HEK293 (cell line): Measurements from ENCODE around the gene EXO5.
A peak's percentile ranks its signal among the peaks of the same experiment; 100 is the strongest.

Experiments
- CTCF ChIA-PET: fragments of 350-600 bp; formaldehyde crosslinking; extraction: SDS; loops from one replicate; lab custom pipeline; 2021; ENCODE audit warnings: antibody characterized with exemption; lab: Yijun Ruan, JAX
- POLR2A ChIA-PET: fragments of 300-600 bp; formaldehyde crosslinking; extraction: SDS; loops from one replicate; lab custom pipeline; 2020; ENCODE audit warnings: antibody characterized with exemption, inconsistent platforms; lab: Yijun Ruan, JAX
- H3K27ac ChIP-seq: fragments of 200-500 bp; sonication (Bioruptor generic); 2 replicates; pipeline ENCODE4 v1.5.1; 2014; ENCODE audit warnings: low read depth, low read length, control low read depth, inconsistent platforms; ENCODE audit errors: extremely low read depth
- H3K36me3 ChIP-seq, 2 experiments: fragments of 200-500 bp in 1 of 2; sonication (Bioruptor generic) in 1 of 2; 1 replicate in 1 of 2; 2 replicates in 1 of 2; pipeline ENCODE4 v1.5.1; 2014 to 2017; ENCODE audit warnings: inconsistent platforms in 2 of 2, low read length in 2 of 2; ENCODE audit not compliant: control insufficient read depth in 2 of 2, insufficient read depth in 1 of 2
- H3K4me1 ChIP-seq: fragments of 200-500 bp; sonication (Bioruptor generic); 2 replicates; pipeline ENCODE4 v1.5.1; 2014; ENCODE audit warnings: mild to moderate bottlenecking, low read length, inconsistent platforms; ENCODE audit not compliant: control insufficient read depth, insufficient read depth
- H3K4me3 ChIP-seq: 2 replicates; pipeline ENCODE4 v1.5.1; 2011; ENCODE audit warnings: low read depth, mild to moderate bottlenecking, control low read depth, low read length, moderate library complexity
- H3K9me3 ChIP-seq: fragments of 200-500 bp; sonication (Bioruptor generic); 2 replicates; pipeline ENCODE4 v1.5.1; 2014; ENCODE audit warnings: low read depth, low read length, inconsistent platforms; ENCODE audit not compliant: control insufficient read depth, insufficient read depth
- GLI2 ChIP-seq: fragments of 450-650 bp; formaldehyde crosslinking; IDR thresholded peaks from 2 replicates; pipeline ENCODE4; 2017; ENCODE audit warnings: missing biosample characterization, missing genetic modification characterization, low read depth, borderline replicate concordance
- IKZF3 ChIP-seq: fragments of 450-650 bp; IDR thresholded peaks from 2 replicates; pipeline ENCODE4 v1.5.0; 2018; ENCODE audit warnings: missing biosample characterization, mild to moderate bottlenecking, missing genetic modification characterization, moderate library complexity
- OVOL3 ChIP-seq: fragments of 450-650 bp; formaldehyde crosslinking; IDR thresholded peaks from 2 replicates; pipeline ENCODE4 v1.5.1; 2016; ENCODE audit warnings: missing biosample characterization, missing genetic modification characterization
- SETDB1 ChIP-seq: IDR thresholded peaks from one replicate; pipeline ENCODE4 v1.6.1; 2017; ENCODE audit warnings: mild to moderate bottlenecking, low read length, moderate library complexity, mixed read lengths; ENCODE audit not compliant: insufficient read length
- SP2 ChIP-seq: fragments of 450-650 bp; formaldehyde crosslinking; IDR thresholded peaks from 2 replicates; pipeline ENCODE4 v1.5.1; 2016; ENCODE audit warnings: missing biosample characterization, missing genetic modification characterization
- ZBTB7A ChIP-seq: fragments of 450-650 bp; formaldehyde crosslinking; IDR thresholded peaks from 2 replicates; pipeline ENCODE4 v1.5.1; 2016; ENCODE audit warnings: low read depth, missing biosample characterization, missing genetic modification characterization
- ZNF23 ChIP-seq: fragments of 450-650 bp; formaldehyde crosslinking; IDR thresholded peaks from 2 replicates; pipeline ENCODE4 v1.5.1; 2016; ENCODE audit warnings: missing biosample characterization, missing genetic modification characterization, borderline replicate concordance
- ZNF248 ChIP-seq: fragments of 450-650 bp; formaldehyde crosslinking; IDR thresholded peaks from 2 replicates; pipeline ENCODE4 v1.5.1; 2017; ENCODE audit warnings: missing biosample characterization, missing genetic modification characterization
- ZNF423 ChIP-seq: fragments of 450-650 bp; formaldehyde crosslinking; IDR thresholded peaks from 2 replicates; pipeline ENCODE4 v1.5.1; 2016; ENCODE audit warnings: missing biosample characterization, missing genetic modification characterization
- ZNF549 ChIP-seq: fragments of 450-650 bp; IDR thresholded peaks from 2 replicates; pipeline ENCODE4 v1.5.1; 2018; ENCODE audit warnings: missing biosample characterization, missing genetic modification characterization, mild to moderate bottlenecking, inconsistent platforms, moderate library complexity
- ZNF626 ChIP-seq: fragments of 450-650 bp; sonication (Bioruptor Pico); formaldehyde crosslinking; IDR thresholded peaks from 2 replicates; pipeline ENCODE4 v1.5.1; 2018; ENCODE audit warnings: missing biosample characterization, missing genetic modification characterization, inconsistent platforms
- ZNF654 ChIP-seq: fragments of 450-650 bp; formaldehyde crosslinking; IDR thresholded peaks from 2 replicates; pipeline ENCODE4 v1.5.1; 2016; ENCODE audit warnings: low read depth, missing biosample characterization, missing genetic modification characterization
- ZNF664 ChIP-seq: fragments of 450-650 bp; formaldehyde crosslinking; IDR thresholded peaks from 2 replicates; pipeline ENCODE4 v1.5.1; 2016; ENCODE audit warnings: missing biosample characterization, missing genetic modification characterization
- ZNF707 ChIP-seq: fragments of 450-650 bp; formaldehyde crosslinking; IDR thresholded peaks from 2 replicates; pipeline ENCODE4 v1.5.1; 2016; ENCODE audit warnings: missing biosample characterization, missing genetic modification characterization
- TF ChIP-seq, protein P1 (sequence below): fragments of 450-650 bp; formaldehyde crosslinking; IDR thresholded peaks from 2 replicates; pipeline ENCODE4 v1.5.1; 2016; ENCODE audit warnings: missing biosample characterization, missing genetic modification characterization
- TF ChIP-seq, protein P2 (sequence below): fragments of 450-650 bp; formaldehyde crosslinking; IDR thresholded peaks from 2 replicates; pipeline ENCODE4 v1.5.1; 2016; ENCODE audit warnings: missing biosample characterization, missing genetic modification characterization
- TF ChIP-seq, protein P3 (sequence below): fragments of 450-650 bp; formaldehyde crosslinking; optimal IDR thresholded peaks from 2 replicates; pipeline ENCODE3; 2016; ENCODE audit warnings: missing biosample characterization, mild to moderate bottlenecking, missing genetic modification characterization
- TF ChIP-seq, protein P4 (sequence below): fragments of 450-650 bp; formaldehyde crosslinking; IDR thresholded peaks from 2 replicates; pipeline ENCODE4 v1.5.1; 2016; ENCODE audit warnings: missing biosample characterization, missing genetic modification characterization
- TF ChIP-seq, protein P5 (sequence below): fragments of 450-650 bp; formaldehyde crosslinking; IDR thresholded peaks from 2 replicates; pipeline ENCODE4 v1.5.1; 2016; ENCODE audit warnings: missing biosample characterization, missing genetic modification characterization
- TF ChIP-seq, protein P6 (sequence below): fragments of 450-650 bp; formaldehyde crosslinking; IDR thresholded peaks from 2 replicates; pipeline ENCODE4 v1.5.1; 2016; ENCODE audit warnings: missing biosample characterization, missing genetic modification characterization

Gene EXO5

DNA sequence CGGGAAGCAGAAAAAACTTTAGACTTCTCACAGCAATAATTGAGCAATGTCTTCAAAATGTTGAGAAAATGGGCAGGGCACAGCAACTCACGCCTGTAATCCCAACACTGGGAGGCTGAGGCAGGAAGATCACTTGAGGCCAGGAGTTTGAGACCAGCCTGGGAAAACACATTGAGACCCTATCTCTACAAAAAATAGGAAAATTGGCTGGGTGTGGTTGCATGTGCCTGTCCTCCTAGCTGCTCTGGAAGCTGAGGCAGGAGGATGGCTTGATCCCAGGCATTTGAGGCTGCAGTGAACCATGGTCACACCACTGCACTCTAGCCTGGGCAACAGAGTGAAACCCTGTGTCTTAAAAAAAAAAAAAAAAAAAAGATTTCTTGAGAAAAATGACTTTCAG, 39.2 kb upstream of the EXO5 start:
- POLR2A ChIA-PET = no interaction called here

DNA sequence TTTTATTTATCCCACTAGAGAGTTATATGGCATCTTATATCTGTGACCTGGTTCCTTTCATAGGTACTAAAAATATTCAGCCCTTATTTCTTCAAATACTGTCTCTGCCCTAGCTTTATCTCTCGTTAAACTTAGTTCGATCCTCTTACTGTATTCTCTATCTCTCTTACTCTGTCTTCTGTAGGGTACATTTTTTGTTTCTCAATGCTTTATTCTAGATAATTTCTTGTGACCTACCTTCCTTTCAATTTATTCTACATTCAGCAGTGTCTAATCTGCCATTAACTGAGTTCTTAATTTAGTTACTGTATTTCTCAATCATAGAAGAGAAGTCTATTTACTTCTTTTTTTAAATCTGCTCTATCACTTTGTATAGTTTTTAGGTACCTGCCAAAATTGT, 33.3 kb upstream of the EXO5 start:
- POLR2A ChIA-PET = no interaction called here
- no peaks in the 10 kb centered on the region for H3K4me1 ChIP-seq
- H3K4me3 ChIP-seq = no peak overlapping the region
- H3K27ac ChIP-seq = no peak overlapping the region
- no peaks in the 10 kb centered on the region for H3K9me3 ChIP-seq
- TF ChIP-seq ZNF626 (tag by site-specific recombination) (0 out of 2 replicates have a peak, but pooled peaks have one; percentile 75), ZNF707 (no peak), ZNF654 (tag by site-specific recombination) (no peak), ZNF664 (peak; percentile 38; the same call in 1 of the 2 replicates), SETDB1 (peak; percentile 94)
- TF ChIP-seq, protein P1, sequence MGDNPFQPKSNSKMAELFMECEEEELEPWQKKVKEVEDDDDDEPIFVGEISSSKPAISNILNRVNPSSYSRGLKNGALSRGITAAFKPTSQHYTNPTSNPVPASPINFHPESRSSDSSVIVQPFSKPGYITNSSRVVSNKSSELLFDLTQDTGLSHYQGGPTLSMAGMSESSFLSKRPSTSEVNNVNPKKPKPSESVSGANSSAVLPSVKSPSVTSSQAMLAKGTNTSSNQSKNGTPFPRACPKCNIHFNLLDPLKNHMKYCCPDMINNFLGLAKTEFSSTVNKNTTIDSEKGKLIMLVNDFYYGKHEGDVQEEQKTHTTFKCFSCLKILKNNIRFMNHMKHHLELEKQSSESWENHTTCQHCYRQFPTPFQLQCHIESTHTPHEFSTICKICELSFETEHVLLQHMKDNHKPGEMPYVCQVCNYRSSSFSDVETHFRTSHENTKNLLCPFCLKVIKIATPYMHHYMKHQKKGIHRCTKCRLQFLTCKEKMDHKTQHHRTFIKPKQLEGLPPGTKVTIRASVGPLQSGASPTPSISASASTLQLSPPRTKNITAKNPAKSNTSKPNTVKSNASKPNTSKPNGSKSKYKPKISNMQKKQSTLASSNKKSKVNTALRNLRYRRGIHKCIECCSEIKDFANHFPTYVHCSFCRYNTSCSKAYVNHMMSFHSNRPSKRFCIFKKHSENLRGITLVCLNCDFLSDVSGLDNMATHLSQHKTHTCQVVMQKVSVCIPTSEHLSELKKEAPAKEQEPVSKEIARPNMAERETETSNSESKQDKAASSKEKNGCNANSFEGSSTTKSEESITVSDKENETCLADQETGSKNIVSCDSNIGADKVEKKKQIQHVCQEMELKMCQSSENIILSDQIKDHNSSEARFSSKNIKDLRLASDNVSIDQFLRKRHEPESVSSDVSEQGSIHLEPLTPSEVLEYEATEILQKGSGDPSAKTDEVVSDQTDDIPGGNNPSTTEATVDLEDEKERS (tag by site-specific recombination) = peak; percentile 66; the same call in 1 of the 2 replicates
- TF ChIP-seq, protein P2, sequence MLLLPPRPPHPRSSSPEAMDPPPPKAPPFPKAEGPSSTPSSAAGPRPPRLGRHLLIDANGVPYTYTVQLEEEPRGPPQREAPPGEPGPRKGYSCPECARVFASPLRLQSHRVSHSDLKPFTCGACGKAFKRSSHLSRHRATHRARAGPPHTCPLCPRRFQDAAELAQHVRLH (tag by site-specific recombination) = 0 out of 2 replicates have a peak, but pooled peaks have one; percentile 34
- CTCF ChIA-PET = interaction anchor here (0.7 kb wide), 1 partner anchor 16 kb away, joined by 5 read pairs; no protein-coding TSS in a partner anchor
- H3K36me3 ChIP-seq = peaks cover 0 to 13% of the 10 kb centered on the region in 2 experiments; a peak in 1 of 3 replicates

More for the DNA sequence above, 39.2 kb upstream of the EXO5 start:
- no peaks in the 10 kb centered on the region for H3K36me3 ChIP-seq
- H3K4me1 ChIP-seq = no peaks in the 10 kb centered on the region
- H3K27ac ChIP-seq = no peak overlapping the region
- H3K4me3 ChIP-seq = no peak overlapping the region
- H3K9me3 ChIP-seq = no peaks in the 10 kb centered on the region; the same call in 1 of the 2 replicates
- CTCF ChIA-PET = no interaction called here
- no peak for TF ChIP-seq IKZF3 (tag by site-specific recombination)
- TF ChIP-seq, protein P3, sequence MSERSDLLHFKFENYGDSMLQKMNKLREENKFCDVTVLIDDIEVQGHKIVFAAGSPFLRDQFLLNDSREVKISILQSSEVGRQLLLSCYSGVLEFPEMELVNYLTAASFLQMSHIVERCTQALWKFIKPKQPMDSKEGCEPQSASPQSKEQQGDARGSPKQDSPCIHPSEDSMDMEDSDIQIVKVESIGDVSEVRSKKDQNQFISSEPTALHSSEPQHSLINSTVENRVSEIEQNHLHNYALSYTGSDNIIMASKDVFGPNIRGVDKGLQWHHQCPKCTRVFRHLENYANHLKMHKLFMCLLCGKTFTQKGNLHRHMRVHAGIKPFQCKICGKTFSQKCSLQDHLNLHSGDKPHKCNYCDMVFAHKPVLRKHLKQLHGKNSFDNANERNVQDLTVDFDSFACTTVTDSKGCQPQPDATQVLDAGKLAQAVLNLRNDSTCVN = no peak
- TF ChIP-seq, protein P4, sequence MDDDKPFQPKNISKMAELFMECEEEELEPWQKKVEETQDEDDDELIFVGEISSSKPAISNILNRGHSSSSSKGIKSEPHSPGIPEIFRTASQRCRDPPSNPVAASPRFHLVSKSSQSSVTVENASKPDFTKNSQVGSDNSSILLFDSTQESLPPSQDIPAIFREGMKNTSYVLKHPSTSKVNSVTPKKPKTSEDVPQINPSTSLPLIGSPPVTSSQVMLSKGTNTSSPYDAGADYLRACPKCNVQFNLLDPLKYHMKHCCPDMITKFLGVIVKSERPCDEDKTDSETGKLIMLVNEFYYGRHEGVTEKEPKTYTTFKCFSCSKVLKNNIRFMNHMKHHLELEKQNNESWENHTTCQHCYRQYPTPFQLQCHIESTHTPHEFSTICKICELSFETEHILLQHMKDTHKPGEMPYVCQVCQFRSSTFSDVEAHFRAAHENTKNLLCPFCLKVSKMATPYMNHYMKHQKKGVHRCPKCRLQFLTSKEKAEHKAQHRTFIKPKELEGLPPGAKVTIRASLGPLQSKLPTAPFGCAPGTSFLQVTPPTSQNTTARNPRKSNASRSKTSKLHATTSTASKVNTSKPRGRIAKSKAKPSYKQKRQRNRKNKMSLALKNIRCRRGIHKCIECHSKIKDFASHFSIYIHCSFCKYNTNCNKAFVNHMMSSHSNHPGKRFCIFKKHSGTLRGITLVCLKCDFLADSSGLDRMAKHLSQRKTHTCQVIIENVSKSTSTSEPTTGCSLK (tag by site-specific recombination) = no peak
- no peak for TF ChIP-seq ZNF549
- no peak for TF ChIP-seq OVOL3 (tag by site-specific recombination)

DNA sequence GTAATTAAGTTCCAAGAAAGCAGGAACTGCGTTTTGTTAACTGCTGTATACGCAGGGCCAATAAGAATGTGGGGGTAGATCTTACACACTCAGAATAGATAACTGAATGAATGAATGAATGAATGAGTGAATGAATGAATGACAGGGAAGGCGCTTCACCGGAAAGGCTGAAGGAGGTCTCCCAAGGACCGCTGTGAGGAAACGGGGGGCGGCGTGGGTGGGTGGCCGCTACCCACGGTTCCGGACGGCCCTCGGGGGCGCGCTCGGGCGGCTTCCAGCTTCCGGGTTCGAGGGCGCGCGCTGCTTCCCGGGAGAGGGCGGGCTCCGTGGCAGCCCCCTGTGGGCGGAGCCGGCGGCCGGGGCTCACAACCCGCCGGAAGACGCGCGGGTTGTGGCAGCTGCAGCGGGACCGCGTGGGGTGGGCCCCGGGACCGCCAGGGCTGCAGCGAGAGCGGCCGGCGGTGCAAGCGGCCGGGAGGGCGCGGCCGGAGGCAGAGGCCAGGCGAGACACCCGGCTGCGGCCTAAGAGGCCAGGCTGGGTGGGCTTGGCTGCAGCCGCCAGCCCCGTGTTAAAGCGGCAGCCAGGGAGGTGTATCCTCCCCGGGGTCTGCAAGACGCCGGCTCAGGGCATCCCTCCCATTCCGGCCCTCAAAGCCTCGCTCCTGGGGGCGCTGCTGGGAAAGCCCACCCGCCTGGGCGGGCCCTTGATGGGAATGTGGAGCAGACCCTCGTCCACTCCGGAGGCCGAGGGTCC, 31.5 kb upstream of the EXO5 start, which contains the start of gene ZFP69:
Gene ZFP69 (plus strand): TSS at position 367 of the 754 bp plus-strand sequence. CDS start 2,072 bp downstream, outside the sequence.
- H3K36me3 ChIP-seq = peaks cover under 1 to 30% of the 10 kb centered on the region in 2 experiments; a peak in 2 of 3 replicates
- no peaks in the 10 kb centered on the region for H3K4me1 ChIP-seq
- H3K4me3 ChIP-seq = peak within 1 kb of the TSS; percentile 55
- ChIA-PET POLR2A (interaction anchor here (1.9 to 2.4 kb wide), 3 partner anchors 27 to 55 kb away, joined by 5 to 13 read pairs (median 8); partner anchors contain the start of genes EXO5, ZFP69B and ZNF684), CTCF (interaction anchor here (0.7 to 1.3 kb wide), 2 partner anchors 38 to 39 kb away, joined by 3 to 4 read pairs; no protein-coding TSS in a partner anchor)
- peak within 1 kb of the TSS; percentile 28; the same call in 1 of the 2 replicates for H3K27ac ChIP-seq
- H3K9me3 ChIP-seq = no peaks in the 10 kb centered on the region
- TF ChIP-seq ZBTB7A (tag by site-specific recombination) (no peak; the same call in 1 of the 2 replicates), ZNF248 (no peak), GLI2 (tag by site-specific recombination) (no peak), ZNF23 (tag by site-specific recombination) (no peak), SP2 (peak; percentile 52), ZNF423 (tag by site-specific recombination) (no peak)
- TF ChIP-seq, protein P5, sequence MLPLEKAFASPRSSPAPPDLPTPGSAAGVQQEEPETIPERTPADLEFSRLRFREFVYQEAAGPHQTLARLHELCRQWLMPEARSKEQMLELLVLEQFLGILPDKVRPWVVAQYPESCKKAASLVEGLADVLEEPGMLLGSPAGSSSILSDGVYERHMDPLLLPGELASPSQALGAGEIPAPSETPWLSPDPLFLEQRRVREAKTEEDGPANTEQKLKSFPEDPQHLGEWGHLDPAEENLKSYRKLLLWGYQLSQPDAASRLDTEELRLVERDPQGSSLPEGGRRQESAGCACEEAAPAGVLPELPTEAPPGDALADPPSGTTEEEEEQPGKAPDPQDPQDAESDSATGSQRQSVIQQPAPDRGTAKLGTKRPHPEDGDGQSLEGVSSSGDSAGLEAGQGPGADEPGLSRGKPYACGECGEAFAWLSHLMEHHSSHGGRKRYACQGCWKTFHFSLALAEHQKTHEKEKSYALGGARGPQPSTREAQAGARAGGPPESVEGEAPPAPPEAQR (tag by site-specific recombination) = no peak
- TF ChIP-seq, protein P6, sequence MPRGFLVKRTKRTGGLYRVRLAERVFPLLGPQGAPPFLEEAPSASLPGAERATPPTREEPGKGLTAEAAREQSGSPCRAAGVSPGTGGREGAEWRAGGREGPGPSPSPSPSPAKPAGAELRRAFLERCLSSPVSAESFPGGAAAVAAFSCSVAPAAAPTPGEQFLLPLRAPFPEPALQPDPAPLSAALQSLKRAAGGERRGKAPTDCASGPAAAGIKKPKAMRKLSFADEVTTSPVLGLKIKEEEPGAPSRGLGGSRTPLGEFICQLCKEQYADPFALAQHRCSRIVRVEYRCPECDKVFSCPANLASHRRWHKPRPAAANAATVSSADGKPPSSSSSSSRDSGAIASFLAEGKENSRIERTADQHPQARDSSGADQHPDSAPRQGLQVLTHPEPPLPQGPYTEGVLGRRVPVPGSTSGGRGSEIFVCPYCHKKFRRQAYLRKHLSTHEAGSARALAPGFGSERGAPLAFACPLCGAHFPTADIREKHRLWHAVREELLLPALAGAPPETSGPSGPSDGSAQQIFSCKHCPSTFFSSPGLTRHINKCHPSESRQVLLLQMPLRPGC (tag by site-specific recombination) = no peak
